Mesendoderm (in vitro differentiated cells): ENCODE data around the gene MUS81.
A peak's percentile ranks its signal among the peaks of the same experiment; 100 is the strongest.

Experiments used
- DNase-seq: peaks from one replicate; pipeline ENCODE4 v3.0.0; 2013
- H2AK5ac ChIP-seq: 2 replicates; pipeline ENCODE4 v1.6.1; 2013; ENCODE audit warnings: low read length, inconsistent platforms
- H2BK120ac ChIP-seq: 2 replicates; pipeline ENCODE4 v1.6.1; 2013; ENCODE audit warnings: low read depth, mild to moderate bottlenecking, low read length, moderate library complexity, mixed read lengths
- H2BK15ac ChIP-seq: replicated peaks from 2 replicates; pipeline ENCODE4 v1.6.1; 2013; ENCODE audit warnings: low read depth, mild to moderate bottlenecking, moderate library complexity
- H2BK5ac ChIP-seq: 2 replicates; pipeline ENCODE4 v1.6.1; 2013; ENCODE audit warnings: low read length, inconsistent platforms
- H3K18ac ChIP-seq: 2 replicates; pipeline ENCODE4 v1.6.1; 2013; ENCODE audit warnings: mild to moderate bottlenecking, low read length, mixed read lengths
- H3K23ac ChIP-seq: one replicate; pipeline ENCODE4 v1.6.1; 2013; ENCODE audit warnings: low read length
- H3K27ac ChIP-seq: 2 replicates; pipeline ENCODE4 v1.5.1; 2013; ENCODE audit warnings: low read depth, mild to moderate bottlenecking, inconsistent platforms, low read length, moderate library complexity
- H3K27me3 ChIP-seq: 2 replicates; pipeline ENCODE4 v1.6.1; 2013; ENCODE audit warnings: low read length, control low read depth, mild to moderate bottlenecking, inconsistent platforms; ENCODE audit not compliant: insufficient read depth, poor library complexity
- H3K36me3 ChIP-seq: 2 replicates; pipeline ENCODE4 v1.6.1; 2013; ENCODE audit warnings: low read length, inconsistent platforms; ENCODE audit not compliant: control insufficient read depth, insufficient read depth
- H3K4ac ChIP-seq: one replicate; pipeline ENCODE4 v1.6.1; 2013; ENCODE audit warnings: low read depth, mild to moderate bottlenecking, low read length, moderate library complexity
- H3K4me1 ChIP-seq: 2 replicates; pipeline ENCODE4 v1.6.1; 2013; ENCODE audit warnings: low read depth, low read length, inconsistent platforms; ENCODE audit not compliant: control insufficient read depth
- H3K4me2 ChIP-seq: 2 replicates; pipeline ENCODE4 v1.6.1; 2013; ENCODE audit warnings: low read length
- H3K4me3 ChIP-seq: 2 replicates; pipeline ENCODE4 v1.5.1; 2013; ENCODE audit warnings: mild to moderate bottlenecking, low read length
- H3K56ac ChIP-seq: one replicate; pipeline ENCODE4 v1.6.1; 2013; ENCODE audit warnings: low read length
- H3K79me1 ChIP-seq: 2 replicates; pipeline ENCODE4 v1.6.1; 2013; ENCODE audit warnings: low read length, inconsistent platforms
- H3K79me2 ChIP-seq: 2 replicates; pipeline ENCODE4 v1.6.1; 2013; ENCODE audit warnings: mild to moderate bottlenecking, low read length; ENCODE audit not compliant: control insufficient read depth, insufficient read depth
- H3K9ac ChIP-seq: 2 replicates; pipeline ENCODE4 v1.6.1; 2013; ENCODE audit warnings: low read length, inconsistent platforms
- H4K5ac ChIP-seq: one replicate; pipeline ENCODE4 v1.6.1; 2013; ENCODE audit warnings: low read length
- H4K8ac ChIP-seq: one replicate; pipeline ENCODE4 v1.6.1; 2013; ENCODE audit warnings: low read depth, mild to moderate bottlenecking, control low read depth, low read length, moderate library complexity
- WGBS: extraction: QIAGEN DNeasy Blood & Tissue Kit; methylation state at CpG from one replicate; pipeline ENCODE4 v1.1.7; 2013; ENCODE audit warnings: low lambda C conversion rate, missing lambda C conversion rate; ENCODE audit not compliant: insufficient coverage; ENCODE audit errors: extremely low coverage; 5-methylcytosine and 5-hydroxymethylcytosine counted together

MUS81 gene

GRCh38 chr11:65849771-65850216, 10.4 kb upstream of the MUS81 start:
- Histone ChIP-seq H2BK120ac (no peak overlapping the region), H4K5ac (no peak overlapping the region), H3K9ac (no peak overlapping the region), H2BK5ac (no peak overlapping the region), H3K18ac (no peak overlapping the region), H3K27me3 (no peaks in the 10 kb centered on the region), H3K4me1 (no peaks in the 10 kb centered on the region), H3K4ac (no peak overlapping the region), H3K27ac (no peak overlapping the region), H3K79me1 (peaks cover 8% of the 10 kb centered on the region), H3K4me2 (no peak overlapping the region), H2BK15ac (no peak overlapping the region), H3K23ac (no peak overlapping the region), H2AK5ac (no peak overlapping the region), H3K36me3 (peaks cover 10% of the 10 kb centered on the region), H3K4me3 (no peak overlapping the region), H4K8ac (no peak overlapping the region), H3K79me2 (peaks cover 6% of the 10 kb centered on the region), H3K56ac (no peak overlapping the region)
- DNase-seq = peak; percentile 14
- no CpG with 5 or more reads among the region's 16 CpGs for WGBS

GRCh38 chr11:65850217-65851082, 9.8 kb upstream of the MUS81 start:
- Histone ChIP-seq H3K18ac (no peak overlapping the region), H2BK120ac (no peak overlapping the region), H3K56ac (no peak overlapping the region), H4K8ac (no peak overlapping the region), H2BK15ac (no peak overlapping the region), H4K5ac (no peak overlapping the region), H2AK5ac (no peak overlapping the region), H3K4me2 (no peak overlapping the region), H3K27me3 (no peaks in the 10 kb centered on the region), H3K27ac (no peak overlapping the region), H3K4ac (no peak overlapping the region), H2BK5ac (no peak overlapping the region), H3K4me1 (no peaks in the 10 kb centered on the region), H3K79me1 (peaks cover 10% of the 10 kb centered on the region), H3K9ac (no peak overlapping the region), H3K4me3 (no peak overlapping the region), H3K36me3 (peaks cover 15% of the 10 kb centered on the region), H3K79me2 (peaks cover 12% of the 10 kb centered on the region), H3K23ac (no peak overlapping the region)
- peak; percentile 8 for DNase-seq
- no CpG with 5 or more reads among the region's 20 CpGs for WGBS

GRCh38 chr11:65851083-65851579, 9.1 kb upstream of the MUS81 start:
- no peak overlapping the region for H3K4me2 ChIP-seq
- no CpG with 5 or more reads among the region's 14 CpGs for WGBS
- H2BK15ac ChIP-seq = no peak overlapping the region
- peak; percentile 97 for DNase-seq
- no peak overlapping the region for H4K8ac ChIP-seq
- H4K5ac ChIP-seq = no peak overlapping the region
- peaks cover 17% of the 10 kb centered on the region for H3K79me1 ChIP-seq
- H3K18ac ChIP-seq = no peak overlapping the region
- H3K4me3 ChIP-seq = no peak overlapping the region
- no peak overlapping the region for H3K9ac ChIP-seq
- H3K79me2 ChIP-seq = peaks cover 19% of the 10 kb centered on the region
- H3K4ac ChIP-seq = no peak overlapping the region
- H2BK5ac ChIP-seq = no peak overlapping the region
- no peak overlapping the region for H2BK120ac ChIP-seq
- no peaks in the 10 kb centered on the region for H3K27me3 ChIP-seq
- peaks cover under 1% of the 10 kb centered on the region for H3K4me1 ChIP-seq
- peaks cover 21% of the 10 kb centered on the region for H3K36me3 ChIP-seq
- no peak overlapping the region for H3K23ac ChIP-seq
- no peak overlapping the region for H2AK5ac ChIP-seq
- no peak overlapping the region for H3K56ac ChIP-seq
- no peak overlapping the region for H3K27ac ChIP-seq

GRCh38 chr11:65851811-65852507, 8.3 kb upstream of the MUS81 start:
- no peak overlapping the region for H4K5ac ChIP-seq
- peaks cover 20% of the 10 kb centered on the region for H3K79me1 ChIP-seq
- H3K4ac ChIP-seq = no peak overlapping the region
- WGBS = no CpG with 5 or more reads among the region's 10 CpGs
- no peak overlapping the region for H3K23ac ChIP-seq
- no peak overlapping the region for H3K27ac ChIP-seq
- H3K36me3 ChIP-seq = peaks cover 23% of the 10 kb centered on the region
- no peak overlapping the region for H3K4me3 ChIP-seq
- no peak overlapping the region for H2BK5ac ChIP-seq
- no peak overlapping the region for H4K8ac ChIP-seq
- peaks cover 27% of the 10 kb centered on the region for H3K79me2 ChIP-seq
- no peak overlapping the region for H3K9ac ChIP-seq
- H3K56ac ChIP-seq = no peak overlapping the region
- H3K27me3 ChIP-seq = no peaks in the 10 kb centered on the region
- DNase-seq = peak; percentile 5
- H2AK5ac ChIP-seq = no peak overlapping the region
- peaks cover 3% of the 10 kb centered on the region for H3K4me1 ChIP-seq
- H2BK120ac ChIP-seq = no peak overlapping the region
- H3K18ac ChIP-seq = no peak overlapping the region
- H2BK15ac ChIP-seq = no peak overlapping the region
- H3K4me2 ChIP-seq = no peak overlapping the region

GRCh38 chr11:65852508-65853245, 7.6 kb upstream of the MUS81 start:
- Histone ChIP-seq H2AK5ac (no peak overlapping the region), H2BK5ac (no peak overlapping the region), H3K23ac (no peak overlapping the region), H3K79me2 (peaks cover 35% of the 10 kb centered on the region), H2BK120ac (no peak overlapping the region), H3K4me3 (no peak overlapping the region), H4K5ac (no peak overlapping the region), H3K4ac (no peak overlapping the region), H3K27me3 (no peaks in the 10 kb centered on the region), H3K36me3 (peaks cover 23% of the 10 kb centered on the region), H3K27ac (no peak overlapping the region), H2BK15ac (no peak overlapping the region), H3K9ac (no peak overlapping the region), H3K56ac (no peak overlapping the region), H4K8ac (no peak overlapping the region), H3K18ac (no peak overlapping the region), H3K4me2 (no peak overlapping the region), H3K79me1 (peaks cover 20% of the 10 kb centered on the region), H3K4me1 (peaks cover 3% of the 10 kb centered on the region)
- no CpG with 5 or more reads among the region's 33 CpGs for WGBS
- DNase-seq = no peak
